ENCODE measurements around the gene NKAIN2.
"Not testable (repeated sequence)": the region's sequence is repeated elsewhere in the genome, so short reads cannot be mapped to it uniquely, and the experiment has no call there.

NKAIN2 gene

GRCh38 chr6:124237911-124238310 lies 434.2 kb downstream of the NKAIN2 start:
- no peaks in the 10 kb centered on the region for H3K9me3 ChIP-seq (ENCODE audit: control insufficient read depth, insufficient read depth, low read depth, low read length)
- no peak overlapping the region for H3K4me3 ChIP-seq (ENCODE audit: low read depth, low read length)
- H3K36me3 ChIP-seq (ENCODE audit: control insufficient read depth in 2 of 2, insufficient read depth in 1 of 2, low read length in 2 of 2), result no peaks in the 10 kb centered on the region
- ChIA-PET POLR2A (no interaction called here), CTCF (interaction anchor here (0.6 kb wide), 1 partner anchor 1109 kb away, joined by 4 read pairs; no protein-coding TSS in a partner anchor)
- TF ChIP-seq ZNF473 (tag by site-specific recombination; IDR thresholded peaks at IDR 0.05) (no peak), ZNF529 (tag by site-specific recombination; IDR thresholded peaks at IDR 0.05; ENCODE audit: insufficient replicate concordance) (no peak), ZNF580 (tag by site-specific recombination; IDR thresholded peaks at IDR 0.05) (no peak)
- no peaks in the 10 kb centered on the region for H3K4me1 ChIP-seq (ENCODE audit: control insufficient read depth, insufficient read depth, low read length)
- H3K27ac ChIP-seq (ENCODE audit: extremely low read depth, low read depth, low read length), result no peak overlapping the region

- CTCF ChIA-PET; H3K9me3 ChIP-seq (ENCODE audit: control insufficient read depth, insufficient read depth, low read depth, low read length); H3K27ac ChIP-seq (ENCODE audit: extremely low read depth, low read depth, low read length); POLR2A ChIA-PET; H3K36me3 ChIP-seq (ENCODE audit: control insufficient read depth in 2 of 2, insufficient read depth in 1 of 2, low read length in 2 of 2); H3K4me3 ChIP-seq (ENCODE audit: low read depth, low read length); H3K4me1 ChIP-seq (ENCODE audit: control insufficient read depth, insufficient read depth, low read length): not testable (repeated sequence)
Observed at GRCh38 chr6:124238408-124238807, 434.7 kb downstream of the NKAIN2 start.

- ChIA-PET POLR2A (no interaction called here), CTCF (no interaction called here)
- no peaks in the 10 kb centered on the region for H3K36me3 ChIP-seq (ENCODE audit: control insufficient read depth in 2 of 2, insufficient read depth in 1 of 2, low read length in 2 of 2)
- H3K27ac ChIP-seq (ENCODE audit: extremely low read depth, low read depth, low read length), result no peak overlapping the region
- TF ChIP-seq ZNF174 (tag by site-specific recombination; IDR thresholded peaks at IDR 0.05), result no peak
- TF ChIP-seq ZNF514 (tag by site-specific recombination; IDR thresholded peaks at IDR 0.05), result no peak
- no peak for TF ChIP-seq ZBTB1 (tag by site-specific recombination; IDR thresholded peaks at IDR 0.05)
- no peak for TF ChIP-seq ZNF704 (tag by site-specific recombination; IDR thresholded peaks at IDR 0.05)
- TF ChIP-seq, protein P1, sequence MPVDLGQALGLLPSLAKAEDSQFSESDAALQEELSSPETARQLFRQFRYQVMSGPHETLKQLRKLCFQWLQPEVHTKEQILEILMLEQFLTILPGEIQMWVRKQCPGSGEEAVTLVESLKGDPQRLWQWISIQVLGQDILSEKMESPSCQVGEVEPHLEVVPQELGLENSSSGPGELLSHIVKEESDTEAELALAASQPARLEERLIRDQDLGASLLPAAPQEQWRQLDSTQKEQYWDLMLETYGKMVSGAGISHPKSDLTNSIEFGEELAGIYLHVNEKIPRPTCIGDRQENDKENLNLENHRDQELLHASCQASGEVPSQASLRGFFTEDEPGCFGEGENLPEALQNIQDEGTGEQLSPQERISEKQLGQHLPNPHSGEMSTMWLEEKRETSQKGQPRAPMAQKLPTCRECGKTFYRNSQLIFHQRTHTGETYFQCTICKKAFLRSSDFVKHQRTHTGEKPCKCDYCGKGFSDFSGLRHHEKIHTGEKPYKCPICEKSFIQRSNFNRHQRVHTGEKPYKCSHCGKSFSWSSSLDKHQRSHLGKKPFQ (tag by site-specific recombination; IDR thresholded peaks at IDR 0.05), result no peak
- H3K4me3 ChIP-seq (ENCODE audit: low read depth, low read length), result no peak overlapping the region
- H3K9me3 ChIP-seq (ENCODE audit: control insufficient read depth, insufficient read depth, low read depth, low read length), result no peaks in the 10 kb centered on the region
- H3K4me1 ChIP-seq (ENCODE audit: control insufficient read depth, insufficient read depth, low read length), result no peaks in the 10 kb centered on the region
Observed at GRCh38 chr6:124254941-124255685, 451.4 kb downstream of the NKAIN2 start.

DNA sequence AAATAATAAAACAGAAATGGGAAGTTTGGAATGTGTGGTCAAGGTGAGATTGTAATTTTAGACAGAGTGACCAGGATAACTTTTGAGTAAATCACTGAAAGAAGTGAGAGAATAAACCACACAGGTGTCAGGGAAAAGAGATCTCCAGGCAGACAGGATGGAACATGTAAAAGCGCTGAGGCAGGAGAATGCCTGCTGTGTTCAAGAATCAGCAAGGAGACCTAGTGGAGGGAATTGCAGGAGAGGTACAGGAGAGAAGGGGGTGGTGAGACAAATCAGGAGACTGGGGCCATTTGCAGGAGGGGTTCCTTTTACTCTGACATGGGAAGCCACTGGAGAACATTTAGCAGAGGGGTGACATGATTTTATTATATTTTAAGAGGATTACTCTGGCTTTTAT lies 456.7 kb downstream of the NKAIN2 start:
- ChIA-PET POLR2A (no interaction called here), CTCF (no interaction called here)
- TF ChIP-seq SETDB1 (IDR thresholded peaks at IDR 0.05; ENCODE audit: insufficient read length, low read length) (no peak), ZNF157 (tag by site-specific recombination; IDR thresholded peaks at IDR 0.05) (no peak), ZNF596 (tag by site-specific recombination; IDR thresholded peaks at IDR 0.05) (no peak), ZNF416 (tag by site-specific recombination; IDR thresholded peaks at IDR 0.05) (no peak), ZSCAN30 (tag by site-specific recombination; IDR thresholded peaks at IDR 0.05) (no peak), ZNF404 (tag by site-specific recombination; IDR thresholded peaks at IDR 0.05) (no peak), ZBTB7A (tag by site-specific recombination; IDR thresholded peaks at IDR 0.05; ENCODE audit: low read depth) (no peak), ZNF140 (tag by site-specific recombination; IDR thresholded peaks at IDR 0.05) (no peak)
- Histone ChIP-seq H3K27ac (ENCODE audit: extremely low read depth, low read depth, low read length) (no peak overlapping the region), H3K4me1 (ENCODE audit: control insufficient read depth, insufficient read depth, low read length) (no peaks in the 10 kb centered on the region), H3K9me3 (ENCODE audit: control insufficient read depth, insufficient read depth, low read depth, low read length) (no peaks in the 10 kb centered on the region), H3K4me3 (ENCODE audit: low read depth, low read length) (no peak overlapping the region), H3K36me3 (ENCODE audit: control insufficient read depth in 2 of 2, insufficient read depth in 1 of 2, low read length in 2 of 2) (no peaks in the 10 kb centered on the region)
